Gastrocnemius medialis (tissue), 4 donors: ENCODE data around the gene PEX5L. TPM values are rescaled to one million over a fixed set of nuclear protein-coding genes. Genes with fewer than 3 reads are reported as not detected.

Experiments
- ATAC-seq, 2 donors: fragments of 150-250 bp; one replicate each; pipeline ENCODE4 v1.9.1; 2016
- DNase-seq, 2 donors: peaks; one replicate each; pipeline ENCODE4 v3.0.0-alpha.2; 2019
- H3K27ac ChIP-seq, 4 donors: fragments of 200-600 bp; sonication (generic); 1 replicate in 1 of 4; 2 replicates in 3 of 4; pipeline ENCODE4 v1.5.1; 2016 to 2018; ENCODE audit warnings: mild to moderate bottlenecking in 2 of 4, moderate library complexity in 1 of 4
- H3K27me3 ChIP-seq, 3 donors: fragments of 200-600 bp; sonication (generic) in 2 of 3; 1 replicate in 1 of 3; 2 replicates in 2 of 3; pipeline versions ENCODE4 v1.5.1 to v1.6.0; 2016 to 2019; ENCODE audit warnings: mild to moderate bottlenecking in 1 of 3, moderate library complexity in 1 of 3
- H3K36me3 ChIP-seq, 2 donors: fragments of 200-600 bp; sonication (generic) in 1 of 2; one replicate each; pipeline ENCODE4 v1.5.1; 2017 to 2018
- H3K4me1 ChIP-seq, 2 donors: fragments of 200-600 bp; sonication (generic) in 1 of 2; one replicate each; pipeline ENCODE4 v1.5.1; 2016 to 2017; ENCODE audit warnings: mild to moderate bottlenecking in 2 of 2
- H3K4me3 ChIP-seq, 4 donors: fragments of 200-600 bp; sonication (generic) in 3 of 4; 1 replicate in 1 of 4; 2 replicates in 3 of 4; pipeline ENCODE4 v1.5.1; 2016 to 2019; ENCODE audit warnings: mild to moderate bottlenecking in 2 of 4
- H3K9me3 ChIP-seq, 3 donors: fragments of 200-600 bp; sonication (generic) in 2 of 3; 1 replicate in 1 of 3; 2 replicates in 2 of 3; pipeline ENCODE4 v1.5.1; 2016 to 2019
- POLR2A ChIP-seq, 2 donors: fragments of 450-650 bp; IDR thresholded peaks; one replicate each; pipeline ENCODE4 v1.6.1; 2017; ENCODE audit warnings: antibody characterized with exemption in 2 of 2, mild to moderate bottlenecking in 2 of 2, moderate library complexity in 2 of 2
- in situ Hi-C, 4 donors: fragments of 200-750 bp; cut with MboI; loops; one replicate each; pipeline versions ENCODE4 v1.15.0 to v1.8.0; 2017; ENCODE audit warnings: low sequenced_read_pairs in 4 of 4
- intact Hi-C: fragments of 100-400 bp; cut with DNase I; formaldehyde crosslinking; loops from one replicate; pipeline ENCODE4 v1.15.1; 2023; ENCODE audit warnings: low total_unique reads
- total RNA-seq, 4 donors: library from RNA; depleted of rRNA; stranded (reverse); fragments of >200 nt; gene quantifications; one replicate each; pipeline versions ENCODE4 v1.1.0 to v1.2.3, GENCODE V29; 2016
- TF ChIP-seq, protein P1 (sequence below), 5 experiments: fragments of 450-650 bp in 3 of 5; fragments of 200-600 bp in 2 of 5; sonication (generic) in 2 of 5; IDR thresholded peaks in 4 of 5; conservative IDR thresholded peaks in 1 of 5; 1 replicate in 4 of 5; 2 replicates in 1 of 5; pipeline ENCODE4 v1.5.1; 2016 to 2019; ENCODE audit warnings: antibody characterized with exemption in 5 of 5, mild to moderate bottlenecking in 3 of 5, moderate library complexity in 3 of 5

PEX5L gene
- total RNA-seq, 4 donors from 2014 or later = 0.16 TPM; not detected in 3

DNA sequence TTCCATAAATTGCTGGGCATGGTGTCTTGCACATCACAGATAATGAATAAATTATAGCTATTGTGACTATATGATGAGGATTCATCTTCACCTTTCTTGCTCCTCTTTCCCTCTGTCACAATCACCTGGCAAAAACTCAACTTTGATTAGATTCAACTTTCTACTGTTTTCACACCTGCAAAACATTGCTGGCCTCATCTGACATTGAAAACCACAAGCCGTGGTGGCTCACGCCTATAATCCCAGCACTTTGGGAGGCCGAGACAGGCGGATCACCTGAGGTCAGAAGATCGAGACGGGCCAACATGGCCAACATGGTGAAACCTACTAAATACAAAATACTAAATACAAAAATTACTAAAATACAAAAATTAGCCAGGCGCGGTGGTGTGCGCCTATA lies 12.7 kb upstream of the PEX5L start:
- Histone ChIP-seq H3K27me3 (no peaks in the 10 kb centered on the region), H3K4me1 (no peaks in the 10 kb centered on the region), H3K9me3 (no peaks in the 10 kb centered on the region), H3K36me3 (no peaks in the 10 kb centered on the region), H3K27ac (no peak overlapping the region), H3K4me3 (no peak overlapping the region)
- DNase-seq = no peak
- TF ChIP-seq, protein P1, sequence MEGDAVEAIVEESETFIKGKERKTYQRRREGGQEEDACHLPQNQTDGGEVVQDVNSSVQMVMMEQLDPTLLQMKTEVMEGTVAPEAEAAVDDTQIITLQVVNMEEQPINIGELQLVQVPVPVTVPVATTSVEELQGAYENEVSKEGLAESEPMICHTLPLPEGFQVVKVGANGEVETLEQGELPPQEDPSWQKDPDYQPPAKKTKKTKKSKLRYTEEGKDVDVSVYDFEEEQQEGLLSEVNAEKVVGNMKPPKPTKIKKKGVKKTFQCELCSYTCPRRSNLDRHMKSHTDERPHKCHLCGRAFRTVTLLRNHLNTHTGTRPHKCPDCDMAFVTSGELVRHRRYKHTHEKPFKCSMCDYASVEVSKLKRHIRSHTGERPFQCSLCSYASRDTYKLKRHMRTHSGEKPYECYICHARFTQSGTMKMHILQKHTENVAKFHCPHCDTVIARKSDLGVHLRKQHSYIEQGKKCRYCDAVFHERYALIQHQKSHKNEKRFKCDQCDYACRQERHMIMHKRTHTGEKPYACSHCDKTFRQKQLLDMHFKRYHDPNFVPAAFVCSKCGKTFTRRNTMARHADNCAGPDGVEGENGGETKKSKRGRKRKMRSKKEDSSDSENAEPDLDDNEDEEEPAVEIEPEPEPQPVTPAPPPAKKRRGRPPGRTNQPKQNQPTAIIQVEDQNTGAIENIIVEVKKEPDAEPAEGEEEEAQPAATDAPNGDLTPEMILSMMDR (IDR thresholded peaks at IDR 0.05 in 4 of 5, conservative IDR thresholded peaks at IDR 0.05 in 1 of 5) = no peak
- no peak for TF ChIP-seq POLR2A (IDR thresholded peaks at IDR 0.05)
- intact Hi-C loops (no loop called here), in situ Hi-C loops (no loop called here)
- no peak for ATAC-seq

DNA sequence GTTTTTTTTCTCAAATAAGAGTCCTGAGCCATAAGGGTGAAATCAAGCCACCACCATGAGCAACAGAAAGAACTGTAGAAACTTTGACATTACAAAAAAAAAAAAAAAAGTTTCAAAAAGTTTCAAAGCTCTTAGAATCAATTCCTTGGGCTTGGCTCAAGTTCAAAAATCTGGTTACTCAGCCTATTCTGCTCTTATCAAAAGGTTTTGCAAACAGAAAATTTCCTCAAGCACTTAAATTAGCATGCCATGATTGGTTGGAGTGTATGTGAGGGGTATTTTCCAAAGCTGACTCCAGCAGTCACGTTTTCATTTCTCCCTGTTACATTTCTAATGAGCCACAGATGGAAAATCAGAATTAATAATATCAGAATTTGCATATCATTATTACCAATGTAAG lies 12.1 kb upstream of the PEX5L start:
- H3K36me3 ChIP-seq = no peaks in the 10 kb centered on the region
- H3K4me3 ChIP-seq = no peak overlapping the region
- H3K27me3 ChIP-seq = no peaks in the 10 kb centered on the region
- ATAC-seq = no peak
- H3K27ac ChIP-seq = no peak overlapping the region
- TF ChIP-seq POLR2A (IDR thresholded peaks at IDR 0.05) = no peak
- TF ChIP-seq, protein P1 (IDR thresholded peaks at IDR 0.05 in 4 of 5, conservative IDR thresholded peaks at IDR 0.05 in 1 of 5) = no peak
- no peaks in the 10 kb centered on the region for H3K9me3 ChIP-seq
- intact Hi-C loops = no loop called here
- in situ Hi-C loops = no loop called here
- no peaks in the 10 kb centered on the region for H3K4me1 ChIP-seq
- no peak for DNase-seq

GRCh38 chr3:180048103-180048502 lies 11.4 kb upstream of the PEX5L start:
- in situ Hi-C loops = no loop called here
- intact Hi-C loops = no loop called here
- H3K4me1 ChIP-seq = no peaks in the 10 kb centered on the region

DNA sequence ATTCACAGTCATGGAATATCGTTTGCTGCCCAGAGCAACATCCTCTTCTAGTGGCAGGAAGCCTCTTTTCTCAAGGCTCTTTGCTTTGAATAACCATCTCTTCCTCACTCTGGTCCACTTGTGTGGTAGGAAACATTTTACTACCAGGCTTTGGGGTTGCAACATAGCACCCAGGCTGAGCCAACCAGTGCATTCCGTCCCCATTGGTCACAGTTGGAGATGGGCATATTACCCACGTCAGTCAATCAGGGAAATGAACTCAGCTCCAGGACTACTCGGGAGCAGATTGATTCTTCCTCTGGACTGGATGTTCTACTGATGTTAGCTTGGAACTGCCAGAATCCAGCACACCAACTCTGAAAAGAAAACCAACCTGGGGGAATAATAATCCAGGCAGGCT lies 4.2 kb upstream of the PEX5L start:
- Histone ChIP-seq H3K4me3 (no peak overlapping the region), H3K27ac (no peak overlapping the region), H3K27me3 (peaks cover 13 to 34% (median 16%) of the 10 kb centered on the region in 3 donors), H3K4me1 (peaks cover 3 to 7% of the 10 kb centered on the region in 2 donors), H3K9me3 (no peaks in the 10 kb centered on the region), H3K36me3 (no peaks in the 10 kb centered on the region)
- ATAC-seq = no peak
- intact Hi-C loops (no loop called here), in situ Hi-C loops (no loop called here)
- no peak for DNase-seq
- TF ChIP-seq POLR2A (IDR thresholded peaks at IDR 0.05) = no peak
- TF ChIP-seq, protein P1 (IDR thresholded peaks at IDR 0.05 in 4 of 5, conservative IDR thresholded peaks at IDR 0.05 in 1 of 5) = no peak

More at GRCh38 chr3:180048103-180048502, 11.4 kb upstream of the PEX5L start:
- no peak for DNase-seq
- no peaks in the 10 kb centered on the region for H3K27me3 ChIP-seq
- H3K4me3 ChIP-seq = no peak overlapping the region
- no peak overlapping the region for H3K27ac ChIP-seq
- ATAC-seq = no peak
- TF ChIP-seq, protein P1 (IDR thresholded peaks at IDR 0.05 in 4 of 5, conservative IDR thresholded peaks at IDR 0.05 in 1 of 5) = no peak
- TF ChIP-seq POLR2A (IDR thresholded peaks at IDR 0.05) = no peak
- H3K36me3 ChIP-seq = no peaks in the 10 kb centered on the region
- H3K9me3 ChIP-seq = no peaks in the 10 kb centered on the region

DNA sequence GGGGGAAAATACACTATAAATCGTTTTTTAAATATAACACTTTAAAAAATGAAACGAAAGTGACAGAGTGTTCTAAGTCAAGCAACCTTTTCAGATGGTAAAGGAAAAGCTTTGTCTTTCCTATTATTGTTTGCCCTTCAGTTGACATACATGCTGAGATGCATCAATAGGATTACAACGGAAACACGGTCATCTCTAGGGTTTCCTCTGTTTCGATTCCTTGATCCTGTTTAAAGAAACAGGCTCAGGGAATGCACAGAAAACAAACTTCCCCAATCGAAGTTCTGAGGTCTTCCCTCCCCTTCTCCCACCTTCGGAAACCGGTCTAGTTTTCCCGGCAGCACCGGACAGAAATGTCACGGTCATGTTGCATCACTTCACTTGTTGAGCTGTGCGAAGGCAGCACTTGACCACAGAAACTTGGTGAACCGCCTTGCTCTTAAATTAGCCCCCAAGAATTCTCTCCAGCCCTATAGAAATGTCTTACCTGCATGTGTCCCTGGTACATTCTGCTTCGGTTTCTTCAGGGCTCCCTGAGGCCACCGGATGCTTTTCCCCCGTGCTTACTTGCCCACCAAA lies 556 bp downstream of the PEX5L start:
- Histone ChIP-seq H3K36me3 (no peaks in the 10 kb centered on the region), H3K9me3 (no peaks in the 10 kb centered on the region), H3K27me3 (peaks cover 26 to 52% (median 34%) of the 10 kb centered on the region in 3 donors), H3K4me3 (peak overlapping the region in 3 of 4 donors; percentile 17 to 42 (median 25)), H3K27ac (no peak overlapping the region), H3K4me1 (peaks cover 3 to 8% of the 10 kb centered on the region in 2 donors)
- DNase-seq = no peak
- no peak for TF ChIP-seq POLR2A (IDR thresholded peaks at IDR 0.05)
- TF ChIP-seq, protein P1 (IDR thresholded peaks at IDR 0.05 in 4 of 5, conservative IDR thresholded peaks at IDR 0.05 in 1 of 5) = no peak
- ATAC-seq = no peak
- intact Hi-C loops (no loop called here), in situ Hi-C loops (no loop called here)
